ENCODE measurements around the gene CNTN6. TPM values are rescaled to one million over a fixed set of nuclear protein-coding genes. Genes with fewer than 3 reads are reported as not detected.

The CNTN6 gene
- total and polyA plus RNA-seq, 7 donors: 0.04 to 0.71 (median 0.14) TPM; not detected in 4

DNA sequence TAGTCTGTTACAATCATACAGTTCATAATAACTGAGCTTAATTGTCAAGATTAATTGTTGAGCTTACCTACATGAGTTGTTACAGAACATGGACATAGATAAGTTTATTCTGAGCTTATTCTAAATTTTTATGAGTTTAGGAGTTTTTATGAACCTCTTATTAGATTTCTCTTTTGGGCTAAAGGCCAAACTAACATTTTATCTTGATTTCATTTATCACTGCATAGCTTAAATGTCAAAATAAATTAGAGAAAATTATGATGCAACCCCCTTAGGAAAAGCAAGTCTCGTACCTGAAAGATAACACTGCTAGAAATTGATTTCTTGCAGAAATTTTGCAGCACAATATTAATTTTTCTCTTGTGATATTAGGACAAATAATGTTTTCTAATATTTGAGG is 54.5 kb downstream of the CNTN6 start:
- Histone ChIP-seq H3K4me1 (no peaks in the 10 kb centered on the region), H3K9me3 (no peaks in the 10 kb centered on the region), H3K27me3 (no peaks in the 10 kb centered on the region), H3K36me3 (no peaks in the 10 kb centered on the region), H3K27ac (no peak overlapping the region), H3K4me3 (no peak overlapping the region)
- WGBS, 2 donors: 65 to 74% methylated on average over 1 of the region's 1 CpG
- TF ChIP-seq POLR2AphosphoS5 (IDR thresholded peaks at IDR 0.05) (no peak), EP300 (IDR thresholded peaks at IDR 0.05) (no peak), POLR2A (IDR thresholded peaks at IDR 0.05) (no peak)
- TF ChIP-seq, protein P1, sequence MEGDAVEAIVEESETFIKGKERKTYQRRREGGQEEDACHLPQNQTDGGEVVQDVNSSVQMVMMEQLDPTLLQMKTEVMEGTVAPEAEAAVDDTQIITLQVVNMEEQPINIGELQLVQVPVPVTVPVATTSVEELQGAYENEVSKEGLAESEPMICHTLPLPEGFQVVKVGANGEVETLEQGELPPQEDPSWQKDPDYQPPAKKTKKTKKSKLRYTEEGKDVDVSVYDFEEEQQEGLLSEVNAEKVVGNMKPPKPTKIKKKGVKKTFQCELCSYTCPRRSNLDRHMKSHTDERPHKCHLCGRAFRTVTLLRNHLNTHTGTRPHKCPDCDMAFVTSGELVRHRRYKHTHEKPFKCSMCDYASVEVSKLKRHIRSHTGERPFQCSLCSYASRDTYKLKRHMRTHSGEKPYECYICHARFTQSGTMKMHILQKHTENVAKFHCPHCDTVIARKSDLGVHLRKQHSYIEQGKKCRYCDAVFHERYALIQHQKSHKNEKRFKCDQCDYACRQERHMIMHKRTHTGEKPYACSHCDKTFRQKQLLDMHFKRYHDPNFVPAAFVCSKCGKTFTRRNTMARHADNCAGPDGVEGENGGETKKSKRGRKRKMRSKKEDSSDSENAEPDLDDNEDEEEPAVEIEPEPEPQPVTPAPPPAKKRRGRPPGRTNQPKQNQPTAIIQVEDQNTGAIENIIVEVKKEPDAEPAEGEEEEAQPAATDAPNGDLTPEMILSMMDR (IDR thresholded peaks at IDR 0.05): no peak
- intact Hi-C loops (cut with DNase I): no loop called here
- DNase-seq: no peak

DNA sequence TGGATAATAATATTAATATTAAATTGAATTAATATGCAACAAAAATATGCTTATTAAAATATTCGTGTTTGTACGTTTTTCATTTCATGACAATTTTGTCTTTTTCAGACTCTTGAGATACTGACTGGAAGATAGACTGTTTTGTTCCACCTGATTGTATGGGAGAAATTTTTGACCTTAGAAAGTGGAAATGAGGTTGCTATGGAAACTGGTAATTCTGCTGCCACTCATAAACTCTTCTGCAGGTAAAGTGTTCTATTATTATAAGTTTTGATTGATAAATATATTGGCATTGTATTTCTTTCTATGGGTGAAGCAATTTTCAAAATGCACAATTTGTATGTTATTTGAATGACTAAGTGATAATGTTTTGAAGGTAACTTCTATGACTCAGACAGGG is 55.0 kb downstream of the CNTN6 start:
- Histone ChIP-seq H3K4me3 (no peak overlapping the region), H3K4me1 (no peaks in the 10 kb centered on the region), H3K9me3 (no peaks in the 10 kb centered on the region), H3K27ac (no peak overlapping the region), H3K36me3 (no peaks in the 10 kb centered on the region), H3K27me3 (no peaks in the 10 kb centered on the region)
- intact Hi-C loops (cut with DNase I): no loop called here
- no peak for TF ChIP-seq POLR2AphosphoS5 (IDR thresholded peaks at IDR 0.05)
- no peak for TF ChIP-seq POLR2A (IDR thresholded peaks at IDR 0.05)
- TF ChIP-seq, protein P1 (IDR thresholded peaks at IDR 0.05): no peak
- TF ChIP-seq EP300 (IDR thresholded peaks at IDR 0.05): no peak
- 80 to 85% methylated on average over 2 of the region's 2 CpGs for WGBS, 2 donors
- no peak for DNase-seq

GRCh38 chr3:1164101-1164500 is 71.3 kb downstream of the CNTN6 start:
- TF ChIP-seq POLR2A (IDR thresholded peaks at IDR 0.05): no peak
- TF ChIP-seq EP300 (IDR thresholded peaks at IDR 0.05): no peak
- TF ChIP-seq, protein P1 (IDR thresholded peaks at IDR 0.05): no peak
- no peak for TF ChIP-seq POLR2AphosphoS5 (IDR thresholded peaks at IDR 0.05)
- Histone ChIP-seq H3K4me1 (no peaks in the 10 kb centered on the region), H3K36me3 (no peaks in the 10 kb centered on the region), H3K4me3 (no peak overlapping the region), H3K27me3 (no peaks in the 10 kb centered on the region), H3K9me3 (no peaks in the 10 kb centered on the region), H3K27ac (no peak overlapping the region)
- 79 to 81% methylated on average over 2 of the region's 2 CpGs for WGBS, 2 donors
- intact Hi-C loops (cut with DNase I): no loop called here
- no peak for DNase-seq

DNA sequence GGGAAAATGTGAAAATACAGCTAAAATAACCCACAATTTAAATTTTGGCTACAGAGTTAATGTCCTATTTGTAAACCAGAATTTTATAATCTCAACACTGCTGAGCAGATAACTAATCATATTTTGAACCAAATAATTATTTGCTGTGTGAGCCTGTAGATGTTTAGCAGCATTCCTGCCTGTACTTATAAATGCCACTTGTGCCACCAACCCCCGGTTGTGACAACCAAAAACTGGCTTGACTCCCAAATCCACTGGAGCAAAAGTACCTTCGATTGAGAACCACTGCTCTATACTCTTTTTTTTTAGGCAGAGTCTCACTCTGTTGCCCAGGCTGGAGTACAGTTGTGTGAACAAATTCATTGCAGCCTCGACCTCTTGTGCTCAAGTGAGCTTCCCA is 78.5 kb downstream of the CNTN6 start:
- intact Hi-C loops (cut with DNase I): no loop called here
- H3K27ac ChIP-seq: no peak overlapping the region
- H3K36me3 ChIP-seq: no peaks in the 10 kb centered on the region
- H3K9me3 ChIP-seq: no peaks in the 10 kb centered on the region
- DNase-seq: no peak
- no peaks in the 10 kb centered on the region for H3K27me3 ChIP-seq
- TF ChIP-seq, protein P1 (IDR thresholded peaks at IDR 0.05): no peak
- no peak for TF ChIP-seq EP300 (IDR thresholded peaks at IDR 0.05)
- no peak for TF ChIP-seq POLR2A (IDR thresholded peaks at IDR 0.05)
- TF ChIP-seq POLR2AphosphoS5 (IDR thresholded peaks at IDR 0.05): no peak
- no peaks in the 10 kb centered on the region for H3K4me1 ChIP-seq
- no peak overlapping the region for H3K4me3 ChIP-seq
- WGBS, 2 donors: 65 to 74% methylated on average over 3 of the region's 3 CpGs

DNA sequence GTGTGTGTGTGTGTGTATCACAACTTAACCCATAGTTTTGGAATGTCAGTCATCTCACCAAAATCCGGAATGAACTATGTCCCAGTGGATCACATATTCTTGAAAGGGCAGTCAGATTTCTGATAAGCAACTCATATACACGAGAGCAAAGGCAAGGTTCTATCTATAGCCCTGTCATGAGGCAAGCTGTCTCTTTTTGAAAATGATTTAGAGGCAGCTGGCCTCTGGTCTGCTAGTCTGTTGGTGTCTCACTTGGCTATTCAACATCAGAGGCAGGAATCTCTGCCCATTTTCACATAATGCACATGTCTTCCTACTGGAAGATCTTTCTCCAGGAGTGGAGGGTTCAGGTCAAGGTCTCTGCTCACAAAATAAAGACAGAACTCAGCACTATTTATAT is 79.8 kb downstream of the CNTN6 start:
- DNase-seq: no peak
- Histone ChIP-seq H3K9me3 (no peaks in the 10 kb centered on the region), H3K4me3 (no peak overlapping the region), H3K27me3 (no peaks in the 10 kb centered on the region), H3K27ac (no peak overlapping the region), H3K36me3 (no peaks in the 10 kb centered on the region), H3K4me1 (no peaks in the 10 kb centered on the region)
- 56 to 69% methylated on average over 2 of the region's 2 CpGs for WGBS, 2 donors
- intact Hi-C loops (cut with DNase I): no loop called here
- TF ChIP-seq EP300 (IDR thresholded peaks at IDR 0.05) (no peak), POLR2AphosphoS5 (IDR thresholded peaks at IDR 0.05) (no peak)
